Inflammatory macrophage treated with lipopolysaccharide for 4 hours (primary cell): ENCODE results near the gene MSI1.

Experiments
- DNase-seq: peaks from one replicate; pipeline ENCODE4 v3.0.0-alpha.2; 2020

The MSI1 gene

GRCh38 chr12:120317224-120318105, 51.5 kb downstream of the MSI1 start:
- DNase-seq = peak; percentile 100

GRCh38 chr12:120316798-120317223, 52.2 kb downstream of the MSI1 start:
- no peak for DNase-seq

DNA sequence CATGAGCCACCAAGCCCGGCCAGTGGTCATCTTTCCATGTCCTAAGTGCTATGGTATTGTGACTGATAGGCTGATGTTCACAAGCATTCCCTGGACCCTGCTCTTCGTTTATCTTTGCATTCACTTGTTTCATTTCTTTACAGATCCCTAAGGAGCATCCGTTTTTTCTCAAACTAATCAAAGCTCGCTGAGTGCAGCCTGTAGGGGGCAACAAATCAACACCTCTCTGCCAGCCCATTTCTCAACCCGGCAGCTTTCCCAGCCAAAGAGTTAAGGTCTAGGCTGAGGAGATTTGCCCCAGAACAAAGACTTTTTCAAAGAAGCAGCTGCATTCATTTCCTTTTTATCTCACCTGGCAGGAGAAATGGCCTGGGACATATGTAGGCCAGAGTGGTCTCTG, 54.7 kb downstream of the MSI1 start:
- DNase-seq = no peak

- DNase-seq = peak; percentile 95
These were observed 66.8 kb downstream of the MSI1 start, which contains the start of gene SIRT4 for GRCh38 chr12:120301962-120302815. Gene SIRT4, plus strand, starts transcription at chr12:120302321. Its CDS starts 1,241 bp downstream, at chr12:120303562.

GRCh38 chr12:120292661-120293531, 76.1 kb downstream of the MSI1 start, which contains the start of gene RNU4-1:
Gene RNU4-1, minus strand, starts transcription at chr12:120293237.
- peak; percentile 96 for DNase-seq

DNA sequence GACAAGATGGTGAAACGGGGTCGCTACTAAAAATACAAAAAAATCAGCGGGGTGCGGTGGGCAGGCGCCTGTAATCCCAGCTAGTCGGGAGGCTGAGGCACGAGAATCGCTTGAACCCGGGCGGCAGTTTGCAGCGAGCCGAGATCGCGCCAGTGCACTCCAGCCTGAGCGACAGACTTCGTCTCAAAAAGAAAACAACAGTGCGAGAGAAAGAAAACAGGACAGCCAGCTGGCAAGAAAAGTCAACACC, 76.6 kb downstream of the MSI1 start:
- DNase-seq = no peak
